ENCODE results near the gene DNM2.
"Not testable (repeated sequence)": the region's sequence is repeated elsewhere in the genome, so short reads cannot be mapped to it uniquely, and the experiment has no call there.

DNM2 gene

DNA sequence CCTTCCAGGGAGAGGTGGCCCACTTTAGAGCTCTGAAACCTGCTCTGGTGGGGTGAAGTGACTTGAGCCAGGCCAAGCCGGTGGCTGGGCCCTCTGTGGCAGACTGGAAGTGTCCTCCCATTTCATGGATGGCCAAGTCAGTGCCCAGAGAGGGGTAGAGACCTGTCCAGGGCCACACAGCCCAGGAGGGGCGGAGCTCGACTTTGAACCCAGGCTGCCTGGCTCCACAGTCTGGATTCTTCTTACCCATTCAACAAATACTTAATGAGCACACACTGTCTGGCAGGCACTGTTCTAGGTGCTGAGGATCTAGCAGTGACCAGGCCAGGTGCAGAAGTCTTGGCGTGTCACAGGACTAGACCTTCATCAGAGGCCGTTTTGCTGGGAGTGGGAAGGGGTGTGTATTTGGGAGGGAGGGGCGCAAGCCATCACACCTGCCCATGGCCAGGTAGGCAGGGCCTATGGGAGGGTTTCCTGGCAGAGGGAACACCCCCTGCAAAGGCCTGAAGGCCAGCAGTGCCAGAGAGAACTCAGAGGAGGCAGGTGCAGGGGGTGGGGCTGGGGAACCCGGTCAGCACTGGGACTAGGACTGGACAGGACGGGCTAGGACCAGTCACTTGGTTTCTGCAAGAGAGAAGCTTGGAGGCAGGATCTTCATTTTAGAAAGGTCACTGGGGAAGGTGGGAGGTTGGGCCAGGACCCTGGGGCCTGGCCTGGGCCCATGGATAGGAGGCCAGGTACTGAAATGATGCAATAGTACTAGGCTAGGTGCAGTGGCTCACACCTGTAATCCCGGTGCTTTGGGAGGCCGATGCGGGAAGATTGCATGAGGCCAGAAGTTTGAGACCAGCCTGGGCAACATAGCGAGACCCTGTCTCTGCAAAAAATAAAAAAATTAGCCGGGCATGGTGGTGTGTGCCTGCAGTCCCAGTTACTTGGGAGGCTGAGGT is 31.8 kb downstream of the DNM2 start:
- Mint-ChIP-seq H3K4me1 (peaks cover 87% of the 10 kb centered on the region), H3K36me3 (no peaks in the 10 kb centered on the region), H3K27ac (peak overlapping the region; percentile 76), H3K27me3 (no peaks in the 10 kb centered on the region), H3K4me3 (no peak overlapping the region), H3K9me3 (no peaks in the 10 kb centered on the region)
- ATAC-seq = no peak

DNA sequence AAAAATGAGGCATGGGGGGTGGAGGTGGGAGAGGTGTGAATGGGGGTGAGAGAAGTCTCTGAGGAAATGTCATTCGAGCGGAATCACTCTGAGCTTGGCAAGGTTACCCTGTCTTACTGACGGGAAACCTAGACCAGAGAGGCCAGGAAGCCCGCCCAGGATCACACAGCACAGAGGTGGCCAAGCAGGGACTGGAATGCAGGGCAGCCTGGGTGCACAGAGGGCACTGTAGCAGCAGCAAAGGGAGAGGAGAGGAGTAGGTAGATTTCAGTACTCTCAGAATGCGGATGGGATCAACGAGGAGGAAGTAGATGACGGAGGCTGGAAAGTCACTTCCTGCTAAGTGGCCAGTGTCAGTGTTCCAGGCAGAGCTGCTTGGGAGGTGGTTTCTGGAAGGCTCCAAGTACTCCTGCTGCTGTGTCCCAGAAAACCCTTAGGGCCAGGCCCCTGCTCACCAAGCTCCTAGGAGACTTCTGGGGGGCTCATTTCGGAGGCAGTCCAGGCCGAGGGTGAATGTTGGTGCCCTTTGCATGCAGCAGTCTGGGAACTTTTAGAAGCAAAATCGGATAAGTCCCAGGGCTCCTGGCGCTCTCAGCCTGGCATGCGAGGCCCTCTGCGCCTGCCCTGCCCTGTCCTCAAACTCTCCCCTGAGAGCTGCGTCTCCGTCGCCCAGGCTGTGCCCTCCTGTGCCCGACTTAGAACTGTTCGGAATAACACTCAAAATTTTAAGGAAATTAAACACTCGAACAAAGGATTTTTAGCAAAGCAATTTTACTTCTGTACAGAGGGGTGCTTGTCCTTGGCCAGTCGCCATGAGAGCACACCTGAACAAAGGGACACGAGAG is 33.5 kb downstream of the DNM2 start:
- Mint-ChIP-seq H3K4me1 (peaks cover 87% of the 10 kb centered on the region), H3K27me3 (no peaks in the 10 kb centered on the region), H3K36me3 (no peaks in the 10 kb centered on the region), H3K27ac (peak overlapping the region; percentile 73), H3K9me3 (no peaks in the 10 kb centered on the region), H3K4me3 (peak overlapping the region; percentile 25)
- ATAC-seq = no peak

DNA sequence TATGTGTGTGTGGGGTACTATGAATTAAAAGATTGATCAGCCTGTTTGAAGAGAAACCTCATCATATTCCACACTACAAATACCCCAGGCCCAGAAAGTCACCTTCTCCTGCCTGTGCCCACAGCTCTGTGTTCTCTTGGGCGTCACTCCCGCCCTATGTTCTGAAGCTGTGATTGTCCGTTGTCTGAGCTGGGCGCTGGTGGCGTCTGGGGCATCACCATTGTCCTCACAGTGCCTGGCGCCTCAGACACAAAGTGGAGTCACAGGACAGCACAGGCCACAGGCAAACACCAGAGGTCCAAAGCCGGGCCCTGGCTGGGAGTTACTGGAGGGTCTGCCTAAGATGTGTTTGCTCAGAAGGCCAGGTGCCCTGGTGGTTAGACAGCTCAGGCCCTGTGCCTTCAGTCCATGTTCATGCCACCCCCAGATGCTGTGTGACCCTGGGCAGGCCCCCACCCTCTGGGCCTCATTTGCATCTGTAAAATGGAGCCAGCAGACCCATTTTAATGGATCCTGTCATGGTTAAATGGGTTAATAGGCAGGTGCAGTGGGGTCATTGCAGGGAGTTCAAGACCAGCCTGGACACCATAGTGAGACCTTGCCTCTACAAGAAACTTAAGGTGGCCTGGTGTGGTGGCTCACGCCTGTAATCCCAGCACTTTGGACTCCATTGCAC is 34.5 kb downstream of the DNM2 start:
- ATAC-seq = no peak
- Mint-ChIP-seq H3K4me3 (no peak overlapping the region), H3K9me3 (no peaks in the 10 kb centered on the region), H3K27me3 (no peaks in the 10 kb centered on the region), H3K36me3 (peaks cover 6% of the 10 kb centered on the region), H3K27ac (peak overlapping the region; percentile 73), H3K4me1 (peaks cover 94% of the 10 kb centered on the region)

DNA sequence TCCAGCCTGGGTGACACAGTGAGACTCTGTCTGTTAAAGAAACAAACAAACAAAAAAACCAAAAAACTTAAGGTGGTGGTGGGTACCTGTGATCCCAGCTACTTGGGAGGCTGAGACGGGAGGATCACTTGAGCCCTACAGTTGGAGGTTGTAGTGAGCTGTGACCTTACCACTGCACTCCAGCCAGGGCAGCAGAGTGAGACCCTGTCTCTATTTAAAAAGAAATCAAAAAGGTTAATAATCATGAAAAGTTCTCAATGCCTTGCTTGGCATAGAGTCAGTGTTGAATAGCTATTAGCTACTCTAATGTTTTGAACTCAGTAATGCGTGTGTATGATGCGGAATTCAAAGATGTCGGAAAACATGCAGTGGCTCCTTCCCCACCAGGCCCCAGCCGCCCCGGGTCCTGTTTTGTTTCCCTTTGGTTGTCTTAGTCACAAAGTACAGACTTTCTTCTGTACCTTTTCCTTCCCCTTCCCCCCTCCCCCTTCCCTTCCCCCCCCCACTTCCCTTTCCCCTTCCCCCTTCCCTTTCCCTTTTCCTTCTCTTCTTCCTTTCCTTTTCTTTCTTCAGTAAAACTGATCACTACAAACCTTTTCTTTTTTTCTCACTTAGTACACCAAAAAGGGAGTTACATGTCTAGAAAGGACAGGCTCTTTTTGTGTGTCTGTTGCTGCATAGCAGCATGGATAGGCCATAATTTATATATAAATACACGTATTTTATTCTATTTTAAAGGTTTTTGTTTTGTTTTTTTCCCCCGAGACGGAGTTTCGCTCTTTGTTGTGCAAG is 35.2 kb downstream of the DNM2 start:
- Mint-ChIP-seq H3K4me3 (no peak overlapping the region), H3K36me3 (peaks cover 6% of the 10 kb centered on the region), H3K27me3 (no peaks in the 10 kb centered on the region), H3K4me1 (peaks cover 89% of the 10 kb centered on the region), H3K9me3 (no peaks in the 10 kb centered on the region), H3K27ac (peak overlapping the region; percentile 73)
- no peak for ATAC-seq

DNA sequence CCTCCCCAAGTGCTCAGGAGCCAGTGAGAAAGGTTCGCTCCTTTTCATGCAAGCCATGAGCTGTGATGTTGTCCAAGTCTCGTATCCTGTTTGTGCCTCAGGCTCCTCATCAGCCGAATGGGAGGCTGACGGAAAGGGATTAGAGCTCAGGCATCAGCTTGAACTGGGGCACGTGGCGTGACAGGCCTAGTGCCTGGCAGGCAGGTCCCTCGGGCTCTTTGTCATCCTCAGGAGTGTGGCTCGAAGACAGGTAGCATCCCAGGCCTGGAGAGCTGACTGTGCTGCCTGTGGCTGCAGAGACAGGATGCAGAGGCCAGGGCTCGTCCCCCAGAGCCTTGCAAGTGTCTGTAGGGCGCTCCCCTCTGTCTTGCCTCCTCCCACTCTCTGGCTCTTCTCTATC is 38.5 kb downstream of the DNM2 start:
- no peak for ATAC-seq
- no peaks in the 10 kb centered on the region for H3K27me3 Mint-ChIP-seq
- H3K4me3 Mint-ChIP-seq = no peak overlapping the region
- peaks cover 86% of the 10 kb centered on the region for H3K4me1 Mint-ChIP-seq
- H3K36me3 Mint-ChIP-seq = peaks cover 23% of the 10 kb centered on the region
- no peaks in the 10 kb centered on the region for H3K9me3 Mint-ChIP-seq
- H3K27ac Mint-ChIP-seq = peak overlapping the region; percentile 49

DNA sequence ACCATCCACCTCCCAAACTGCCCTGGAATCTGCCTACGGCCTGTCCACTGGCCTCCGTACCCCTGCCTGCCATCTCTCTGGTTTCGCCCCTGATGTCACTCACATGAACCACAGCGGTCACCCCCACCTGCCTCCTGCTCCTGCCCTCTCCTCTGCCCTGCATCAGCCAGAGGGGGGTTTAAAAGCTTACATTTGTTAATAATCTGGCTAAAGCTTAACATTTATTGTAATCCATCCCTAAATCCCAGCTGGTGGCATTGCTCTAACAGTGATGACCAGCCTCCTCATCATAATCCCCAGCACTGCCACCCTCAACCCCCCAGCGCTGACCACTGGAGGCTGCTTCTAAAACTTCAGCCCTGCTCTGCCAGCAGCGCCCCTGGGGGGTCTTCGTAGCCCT is 38.9 kb downstream of the DNM2 start:
- Mint-ChIP-seq H3K27ac (peak overlapping the region; percentile 49), H3K9me3 (no peaks in the 10 kb centered on the region), H3K4me1 (peaks cover 86% of the 10 kb centered on the region), H3K36me3 (peaks cover 27% of the 10 kb centered on the region), H3K27me3 (no peaks in the 10 kb centered on the region), H3K4me3 (no peak overlapping the region)
- ATAC-seq = no peak

DNA sequence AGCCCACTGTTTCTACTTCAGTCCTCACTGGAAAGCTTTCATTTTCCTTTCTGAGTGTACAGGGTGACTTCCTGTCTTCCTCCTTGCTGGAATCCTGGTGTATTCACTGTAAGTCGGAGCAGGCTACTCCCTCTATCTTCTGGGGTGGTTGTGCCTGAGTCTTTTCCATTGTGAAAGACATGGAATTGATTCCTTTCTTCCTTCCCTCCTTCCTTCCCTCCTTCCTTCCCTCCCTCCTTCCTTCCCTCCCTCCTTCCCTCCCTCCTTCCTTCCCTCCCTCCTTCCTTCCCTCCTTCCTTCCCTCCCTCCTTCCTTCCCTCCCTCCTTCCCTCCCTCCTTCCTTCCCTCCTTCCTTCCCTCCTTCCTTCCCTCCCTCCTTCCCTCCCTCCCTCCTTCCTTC is 40.2 kb downstream of the DNM2 start:
- H3K27ac Mint-ChIP-seq = peak overlapping the region; percentile 91
- peaks cover 39% of the 10 kb centered on the region for H3K36me3 Mint-ChIP-seq
- ATAC-seq, H3K27me3 Mint-ChIP-seq, H3K4me3 Mint-ChIP-seq, H3K9me3 Mint-ChIP-seq: not testable (repeated sequence)
- peaks cover 86% of the 10 kb centered on the region for H3K4me1 Mint-ChIP-seq

DNA sequence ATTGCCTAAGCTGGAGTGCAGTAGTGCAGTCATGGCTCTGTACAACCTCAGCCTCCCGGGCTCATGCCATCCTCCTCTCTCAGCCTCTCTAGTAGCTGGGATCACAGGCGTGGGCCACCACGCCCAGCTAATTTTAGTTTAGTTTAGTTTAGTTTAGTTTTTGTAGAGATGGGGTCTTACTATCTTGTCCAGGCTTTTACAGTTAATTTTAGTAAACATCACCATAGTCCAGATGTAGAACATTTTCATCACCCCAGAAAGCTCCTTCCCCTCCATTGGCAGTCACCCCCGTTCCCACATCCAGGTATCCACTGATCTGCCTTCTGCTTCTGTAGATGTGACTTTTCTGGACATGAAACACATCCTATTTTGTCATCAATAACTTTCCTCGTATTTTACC is 41.1 kb downstream of the DNM2 start:
- Mint-ChIP-seq H3K4me3 (peak overlapping the region; percentile 67), H3K36me3 (peaks cover 49% of the 10 kb centered on the region), H3K4me1 (peaks cover 86% of the 10 kb centered on the region), H3K9me3 (no peaks in the 10 kb centered on the region), H3K27me3 (no peaks in the 10 kb centered on the region), H3K27ac (peak overlapping the region; percentile 91)
- ATAC-seq = no peak

DNA sequence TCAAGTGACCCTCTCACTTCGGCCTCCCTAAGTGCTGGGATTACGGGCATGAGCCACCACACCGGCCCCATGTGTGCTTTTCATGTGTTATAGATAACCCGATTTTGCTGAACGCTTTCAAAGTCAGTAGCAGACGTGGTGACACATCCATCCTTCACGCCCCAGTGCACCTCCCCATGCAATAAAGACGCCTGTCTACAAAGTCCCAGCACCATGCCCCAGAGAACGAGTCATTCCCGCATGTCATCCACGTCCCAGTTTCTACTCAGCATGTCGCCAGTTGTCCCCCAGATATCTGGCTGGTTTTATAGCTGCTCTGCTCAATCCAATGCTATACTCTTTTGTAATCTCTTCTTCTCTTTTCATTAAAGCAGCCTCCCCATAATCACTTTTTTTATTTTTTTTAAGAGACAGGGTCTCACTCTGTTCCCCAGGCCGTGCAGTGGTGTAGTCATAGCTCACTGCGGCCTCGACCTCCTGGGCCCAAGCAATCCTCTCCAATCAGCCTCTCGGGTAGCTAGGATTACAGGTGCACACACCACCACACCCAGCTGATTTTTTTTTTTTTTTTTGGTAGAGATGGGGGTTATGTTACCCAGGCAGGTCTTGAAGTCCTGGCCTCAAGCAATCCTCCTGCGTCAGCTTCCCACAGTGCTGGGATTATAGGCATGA is 42.5 kb downstream of the DNM2 start:
- H3K4me1 Mint-ChIP-seq = peaks cover 87% of the 10 kb centered on the region
- H3K27me3 Mint-ChIP-seq = no peaks in the 10 kb centered on the region
- H3K9me3 Mint-ChIP-seq = no peaks in the 10 kb centered on the region
- peak overlapping the region; percentile 91 for H3K27ac Mint-ChIP-seq
- peaks cover 58% of the 10 kb centered on the region for H3K36me3 Mint-ChIP-seq
- H3K4me3 Mint-ChIP-seq = peak overlapping the region; percentile 67
- ATAC-seq = peak; percentile 75

DNA sequence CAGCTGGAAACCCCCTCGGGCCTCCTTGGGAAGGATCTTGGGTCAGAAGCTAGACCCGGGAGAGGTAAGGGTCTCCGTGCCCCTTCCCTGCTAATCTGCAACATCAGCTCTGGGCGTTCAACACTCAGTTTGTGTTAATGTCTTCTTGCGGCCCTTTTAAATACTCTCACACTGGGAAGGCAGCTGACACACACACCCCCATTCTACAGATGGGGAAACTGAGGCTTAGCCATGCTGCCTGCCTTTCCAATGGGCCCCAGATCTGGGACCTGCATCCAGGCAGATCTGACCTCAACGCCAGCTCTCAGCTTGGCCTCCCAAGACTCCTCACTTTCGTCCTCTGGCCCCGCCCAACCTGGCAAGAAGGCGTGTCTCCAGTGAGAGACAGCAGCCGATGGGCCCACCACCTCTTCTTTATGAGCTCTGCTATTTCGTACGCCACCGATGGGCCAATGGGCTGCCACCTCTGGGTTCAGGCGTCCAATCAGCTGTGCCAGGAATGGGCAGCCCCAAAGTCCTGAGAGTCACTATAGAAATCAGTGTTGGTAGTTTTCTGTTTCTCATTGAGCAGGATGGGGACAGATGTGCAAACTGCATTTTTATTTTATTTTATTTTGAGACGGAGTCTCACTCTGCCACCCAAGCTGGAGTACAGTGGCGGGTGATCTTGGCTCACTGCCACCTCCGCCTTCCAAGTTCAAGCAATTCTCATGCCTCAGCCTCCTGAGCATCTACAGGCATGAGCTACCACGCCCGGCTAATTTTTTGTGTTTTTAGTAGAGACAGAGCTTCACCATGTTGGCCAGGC is 43.8 kb downstream of the DNM2 start:
- ATAC-seq = no peak

DNA sequence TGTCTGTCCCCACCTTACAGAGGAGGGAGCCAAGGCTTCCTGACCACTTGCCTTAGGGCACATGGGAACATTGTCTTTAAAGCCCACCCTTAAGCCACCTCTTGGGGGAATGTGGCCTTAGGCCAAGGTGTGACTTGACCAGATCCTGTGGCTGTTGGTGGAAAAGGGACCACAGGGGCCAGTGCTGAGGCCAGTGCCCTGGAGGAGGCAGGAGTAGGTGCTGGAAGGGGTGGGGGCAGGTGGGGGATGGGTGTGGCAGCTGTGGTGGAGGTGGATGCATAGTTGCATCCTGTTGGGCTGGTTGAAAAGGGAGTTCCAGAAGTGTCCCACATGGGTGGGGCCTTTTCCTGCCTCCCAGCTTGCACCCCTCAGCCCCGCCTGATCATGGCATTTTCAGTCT is 44.8 kb downstream of the DNM2 start:
- no peak overlapping the region for H3K4me3 Mint-ChIP-seq
- H3K36me3 Mint-ChIP-seq = peaks cover 52% of the 10 kb centered on the region
- H3K9me3 Mint-ChIP-seq = no peaks in the 10 kb centered on the region
- peak overlapping the region; percentile 91 for H3K27ac Mint-ChIP-seq
- ATAC-seq = no peak
- H3K4me1 Mint-ChIP-seq = peaks cover 75% of the 10 kb centered on the region
- H3K27me3 Mint-ChIP-seq = no peaks in the 10 kb centered on the region

More for the DNA sequence above, 43.8 kb downstream of the DNM2 start:
- H3K36me3 Mint-ChIP-seq = peaks cover 57% of the 10 kb centered on the region
- peak overlapping the region; percentile 91 for H3K27ac Mint-ChIP-seq
- H3K27me3 Mint-ChIP-seq = no peaks in the 10 kb centered on the region
- H3K4me3 Mint-ChIP-seq = no peak overlapping the region
- H3K4me1 Mint-ChIP-seq = peaks cover 85% of the 10 kb centered on the region
- no peaks in the 10 kb centered on the region for H3K9me3 Mint-ChIP-seq

DNA sequence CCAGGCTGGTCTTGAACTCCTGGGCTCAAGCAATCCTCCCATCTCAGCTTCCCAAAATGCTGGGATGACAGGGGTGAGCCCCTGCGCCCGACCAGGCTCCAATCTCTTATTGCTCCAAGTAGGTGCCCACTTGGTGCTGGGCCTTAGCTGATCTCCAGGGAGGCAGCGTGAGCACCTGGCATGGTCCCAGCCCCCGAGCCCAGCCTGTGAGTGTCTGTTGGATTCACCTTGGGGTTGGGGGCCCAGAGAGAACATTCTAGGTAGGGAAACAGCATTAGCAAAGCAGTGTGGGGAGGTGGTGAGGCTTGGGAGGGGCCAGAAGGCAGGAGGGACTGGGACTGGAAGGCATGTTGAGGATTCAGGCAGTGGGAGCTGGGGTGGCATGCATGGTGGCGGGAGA is 45.5 kb downstream of the DNM2 start:
- H3K4me1 Mint-ChIP-seq = peaks cover 81% of the 10 kb centered on the region
- no peak for ATAC-seq
- peak overlapping the region; percentile 91 for H3K27ac Mint-ChIP-seq
- no peak overlapping the region for H3K4me3 Mint-ChIP-seq
- H3K27me3 Mint-ChIP-seq = no peaks in the 10 kb centered on the region
- H3K36me3 Mint-ChIP-seq = peaks cover 52% of the 10 kb centered on the region
- H3K9me3 Mint-ChIP-seq = no peaks in the 10 kb centered on the region

DNA sequence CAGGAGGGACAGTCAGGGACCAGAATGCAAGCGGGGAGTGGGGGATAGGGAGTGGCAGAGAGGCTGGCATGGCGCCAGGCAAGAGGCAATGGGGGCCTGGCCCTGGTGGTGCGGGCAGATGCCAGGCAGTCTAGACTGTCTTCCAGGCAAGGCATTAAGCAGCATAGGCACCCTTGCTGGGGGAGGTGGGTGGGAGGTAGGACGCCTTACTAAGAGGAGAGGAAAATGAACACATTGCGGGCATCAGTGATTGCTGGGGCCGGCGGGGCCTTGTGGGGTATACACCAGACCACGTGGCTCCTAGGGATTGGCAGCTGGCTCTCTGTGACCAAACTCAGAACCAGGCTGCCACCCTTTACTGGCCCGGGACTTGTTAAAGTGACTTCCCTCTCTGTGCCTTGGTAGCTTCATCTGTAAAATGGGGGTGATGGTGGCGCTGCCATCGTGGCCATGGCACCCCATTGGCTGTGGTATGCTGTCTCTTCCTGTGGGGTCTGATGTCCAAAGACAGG is 46.0 kb downstream of the DNM2 start:
- H3K36me3 Mint-ChIP-seq = peaks cover 52% of the 10 kb centered on the region
- H3K9me3 Mint-ChIP-seq = no peaks in the 10 kb centered on the region
- no peaks in the 10 kb centered on the region for H3K27me3 Mint-ChIP-seq
- no peak overlapping the region for H3K4me3 Mint-ChIP-seq
- peaks cover 81% of the 10 kb centered on the region for H3K4me1 Mint-ChIP-seq
- ATAC-seq = no peak
- peak overlapping the region; percentile 91 for H3K27ac Mint-ChIP-seq
